A673 (cell line): ENCODE measurements around the gene SYNRG. TPM values are rescaled to one million over a fixed set of nuclear protein-coding genes. Genes with fewer than 3 reads are reported as not detected.

Experiments
- BruUV-seq: library from RNA; stranded (reverse); fragments of 400-500 nt; replicated peaks from 2 replicates; lab custom pipeline; 2021; lab: Mats Ljungman, UMichigan
- CTCF ChIA-PET: fragments of 300-600 bp; sonication (Branson Sonifier 250); formaldehyde crosslinking; loops from one replicate; lab custom pipeline; 2022; ENCODE audit warnings: antibody characterized with exemption; lab: Charles Lee
- POLR2A ChIA-PET: fragments of 300-600 bp; sonication (Branson Sonifier 250); formaldehyde crosslinking; loops from one replicate; lab custom pipeline; 2022; ENCODE audit warnings: antibody characterized with exemption; ENCODE audit not compliant: low non-redundant PET; lab: Charles Lee
- DNase-seq: peaks from one replicate; pipeline ENCODE4 v3.0.0-alpha.2; 2015; ENCODE audit warnings: low spot score
- H3K27ac ChIP-seq: fragments of 200-600 bp; sonication (generic); 2 replicates; pipeline ENCODE4 v1.5.1; 2016; ENCODE audit warnings: mixed run types, low read depth, mild to moderate bottlenecking, mixed read lengths, antibody characterized with exemption, low read length; ENCODE audit not compliant: poor library complexity, severe bottlenecking
- H3K27me3 ChIP-seq: fragments of 200-600 bp; sonication (generic); replicated peaks from 2 replicates; pipeline ENCODE4 v1.6.1; 2017; ENCODE audit warnings: mixed run types, low read depth, mild to moderate bottlenecking, mixed read lengths, antibody characterized with exemption, low read length; ENCODE audit not compliant: insufficient read depth, poor library complexity
- H3K36me3 ChIP-seq: fragments of 200-600 bp; sonication (generic); 2 replicates; pipeline ENCODE4 v1.6.1; 2016; ENCODE audit warnings: mixed run types, mild to moderate bottlenecking, mixed read lengths, antibody characterized with exemption, low read length; ENCODE audit not compliant: insufficient read depth, poor library complexity, severe bottlenecking
- H3K4me1 ChIP-seq: fragments of 200-600 bp; sonication (generic); 2 replicates; pipeline ENCODE4 v1.6.1; 2017; ENCODE audit warnings: mixed run types, mild to moderate bottlenecking, mixed read lengths, antibody characterized with exemption, low read length; ENCODE audit not compliant: insufficient read depth, poor library complexity, severe bottlenecking
- H3K4me3 ChIP-seq: fragments of 200-600 bp; sonication (generic); 2 replicates; pipeline ENCODE4 v1.5.1; 2016; ENCODE audit warnings: low read depth, mixed run types, mild to moderate bottlenecking, mixed read lengths, low read length; ENCODE audit not compliant: poor library complexity, severe bottlenecking
- H3K9me3 ChIP-seq: fragments of 200-600 bp; sonication (generic); 2 replicates; pipeline ENCODE4 v1.6.1; 2016; ENCODE audit warnings: mixed run types, low read depth, mild to moderate bottlenecking, mixed read lengths, antibody characterized with exemption, low read length; ENCODE audit not compliant: poor library complexity, severe bottlenecking
- CTCF ChIP-seq: fragments of 300-800, 200-600 bp; sonication (generic); conservative IDR thresholded peaks from 2 replicates; pipeline ENCODE4 v1.5.1; 2017; ENCODE audit warnings: low read depth, mild to moderate bottlenecking, antibody characterized with exemption, low read length, moderate library complexity, mixed read lengths
- EZH2 ChIP-seq: fragments of 200-600 bp; sonication (generic); IDR thresholded peaks from 2 replicates; pipeline ENCODE4 v1.6.1; 2017; ENCODE audit warnings: borderline replicate concordance, low read depth, mild to moderate bottlenecking, mixed read lengths, antibody characterized with exemption, low read length; ENCODE audit not compliant: poor library complexity, severe bottlenecking
- intact Hi-C: fragments of 100-400 bp; cut with micrococcal nuclease; formaldehyde crosslinking; loops from one replicate; pipeline ENCODE4 v1.10.0; 2022; ENCODE audit not compliant: unreplicated experiment
- total RNA-seq: library from RNA; stranded (reverse); gene quantifications from 2 replicates; pipeline ENCODE4 v1.2.3, GENCODE V29; 2021

The SYNRG gene
- total RNA-seq, 1 experiment from 2014 or later = 22.5 TPM

- no TSS peak for BruUV-seq
- no peak for TF ChIP-seq CTCF
- no peak for TF ChIP-seq EZH2
- Histone ChIP-seq H3K4me1 (no peaks in the 10 kb centered on the region), H3K4me3 (no peak overlapping the region), H3K9me3 (no peaks in the 10 kb centered on the region), H3K27ac (no peak overlapping the region), H3K36me3 (no peaks in the 10 kb centered on the region), H3K27me3 (no peaks in the 10 kb centered on the region)
- DNase-seq = no peak
- intact Hi-C loops = no loop called here
- ChIA-PET CTCF (no interaction called here), POLR2A (no interaction called here)
Observed at GRCh38 chr17:37551788-37552187, 57.4 kb downstream of the SYNRG start.

- intact Hi-C loops = no loop called here
- CTCF ChIA-PET = no interaction called here
Observed at GRCh38 chr17:37547986-37548385, 61.2 kb downstream of the SYNRG start.

GRCh38 chr17:37546302-37546701 is 62.9 kb downstream of the SYNRG start:
- ChIA-PET CTCF (no interaction called here), POLR2A (no interaction called here)
- TF ChIP-seq EZH2 (no peak), CTCF (no peak)
- BruUV-seq = no TSS peak
- Histone ChIP-seq H3K27me3 (no peaks in the 10 kb centered on the region), H3K36me3 (no peaks in the 10 kb centered on the region), H3K4me1 (no peaks in the 10 kb centered on the region), H3K27ac (no peak overlapping the region), H3K4me3 (no peak overlapping the region), H3K9me3 (no peaks in the 10 kb centered on the region)
- DNase-seq = no peak
- intact Hi-C loops = no loop called here

More at GRCh38 chr17:37547986-37548385, 61.2 kb downstream of the SYNRG start:
- no peak for DNase-seq
- Histone ChIP-seq H3K4me3 (no peak overlapping the region), H3K4me1 (no peaks in the 10 kb centered on the region), H3K27me3 (no peaks in the 10 kb centered on the region), H3K9me3 (no peaks in the 10 kb centered on the region), H3K27ac (no peak overlapping the region), H3K36me3 (no peaks in the 10 kb centered on the region)
- no TSS peak for BruUV-seq
- POLR2A ChIA-PET = no interaction called here
- no peak for TF ChIP-seq EZH2
- TF ChIP-seq CTCF = no peak
